Mammary epithelial cell (primary cell): Measurements from ENCODE around the gene ZBTB8OS.

Experiments
- CTCF ChIP-seq, 2 donors: IDR thresholded peaks in 1 of 2; conservative IDR thresholded peaks in 1 of 2; 2 replicates each; pipeline ENCODE4 v1.5.1; 2011 to 2012; ENCODE audit warnings: inconsistent platforms in 2 of 2, low read length in 2 of 2, mild to moderate bottlenecking in 2 of 2, control low read depth in 1 of 2, low read depth in 1 of 2; ENCODE audit not compliant: insufficient read depth in 1 of 2; ENCODE audit errors: extremely low read depth in 1 of 2
- EZH2 ChIP-seq: IDR thresholded peaks from 2 replicates; pipeline ENCODE4 v1.6.1; 2012; ENCODE audit warnings: low read length, inconsistent platforms, borderline replicate concordance

DNA sequence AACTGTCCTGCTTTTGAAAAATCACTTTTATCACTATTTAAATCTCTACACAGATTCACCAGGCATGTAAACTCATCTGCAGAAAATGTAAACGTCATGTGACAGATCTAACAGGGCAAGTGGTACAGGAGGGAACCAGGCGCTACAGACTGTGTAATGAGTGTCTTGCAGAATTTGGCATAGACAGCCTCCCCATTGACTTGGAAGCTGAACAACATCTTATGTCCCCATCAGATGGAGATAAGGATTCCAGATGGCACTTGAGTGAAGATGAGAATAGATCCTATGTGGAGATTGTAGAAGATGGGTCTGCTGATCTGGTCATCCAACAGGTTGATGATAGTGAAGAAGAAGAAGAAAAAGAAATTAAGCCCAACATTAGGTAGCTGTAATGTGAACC, 50.3 kb downstream of the ZBTB8OS start:
- no peak for TF ChIP-seq EZH2
- no peak for TF ChIP-seq CTCF (conservative IDR thresholded peaks at IDR 0.05 in 1 of 2, IDR thresholded peaks at IDR 0.05 in 1 of 2; ENCODE audit: extremely low read depth in 1 of 2, insufficient read depth in 1 of 2, low read depth in 1 of 2, low read length in 2 of 2)
